ENCODE results near the gene POLR2J. TPM values are rescaled to one million over a fixed set of nuclear protein-coding genes. Genes with fewer than 3 reads are reported as not detected.
A peak's percentile ranks its signal among the peaks of the same experiment; 100 is the strongest.
"Not testable (repeated sequence)": the region's sequence is repeated elsewhere in the genome, so short reads cannot be mapped to it uniquely, and the experiment has no call there.

POLR2J gene
- total RNA-seq (2014; rRNA removed; shearing (Covaris generic)) = 42.4 and 43.0 TPM in 2 replicates
- polyA plus RNA-seq (2014; cell fraction: nucleus; rRNA removed) = 21.4 and 22.9 TPM in 2 replicates

- DNase-seq (ENCODE audit: extremely low read depth, low read depth) = peak; percentile 63
These were observed at the start of gene POLR2J for GRCh38 chr7:102478314-102479208. TSS of gene POLR2J (minus strand) at chr7:102478922. CDS start at chr7:102478860, 62 bp downstream.

- not testable (repeated sequence) for DNase-seq (ENCODE audit: extremely low read depth, low read depth)
These were observed 49.4 kb upstream of the POLR2J start for GRCh38 chr7:102527822-102528793.

- not testable (repeated sequence) for DNase-seq (ENCODE audit: extremely low read depth, low read depth)
These were observed 48.5 kb upstream of the POLR2J start for GRCh38 chr7:102527182-102527581.

- DNase-seq (ENCODE audit: extremely low read depth, low read depth) = not testable (repeated sequence)
These were observed 46.1 kb upstream of the POLR2J start for GRCh38 chr7:102524803-102525202.

GRCh38 chr7:102520797-102521196 lies 42.1 kb upstream of the POLR2J start:
- DNase-seq (ENCODE audit: extremely low read depth, low read depth) = not testable (repeated sequence)

- DNase-seq (ENCODE audit: extremely low read depth, low read depth) = not testable (repeated sequence)
These were observed 38.9 kb upstream of the POLR2J start, which contains the start of gene RASA4B for GRCh38 chr7:102517550-102518147. TSS of gene RASA4B (minus strand) at chr7:102517777. CDS start at chr7:102517710, 67 bp downstream.

- DNase-seq (ENCODE audit: extremely low read depth, low read depth) = not testable (repeated sequence)
These were observed 38.2 kb upstream of the POLR2J start for GRCh38 chr7:102516951-102517350.

- DNase-seq (ENCODE audit: extremely low read depth, low read depth) = not testable (repeated sequence)
These were observed 37.2 kb upstream of the POLR2J start for GRCh38 chr7:102515889-102516288.

- DNase-seq (ENCODE audit: extremely low read depth, low read depth) = not testable (repeated sequence)
These were observed 36.4 kb upstream of the POLR2J start for GRCh38 chr7:102514881-102515721.

- not testable (repeated sequence) for DNase-seq (ENCODE audit: extremely low read depth, low read depth)
These were observed 34.0 kb upstream of the POLR2J start for GRCh38 chr7:102512642-102513221.

- not testable (repeated sequence) for DNase-seq (ENCODE audit: extremely low read depth, low read depth)
These were observed 33.3 kb upstream of the POLR2J start for GRCh38 chr7:102511860-102512522.

- not testable (repeated sequence) for DNase-seq (ENCODE audit: extremely low read depth, low read depth)
These were observed 31.9 kb upstream of the POLR2J start for GRCh38 chr7:102510575-102510974.

GRCh38 chr7:102507410-102508088 lies 28.8 kb upstream of the POLR2J start:
- DNase-seq (ENCODE audit: extremely low read depth, low read depth) = not testable (repeated sequence)

- not testable (repeated sequence) for DNase-seq (ENCODE audit: extremely low read depth, low read depth)
These were observed 26.8 kb upstream of the POLR2J start for GRCh38 chr7:102505298-102506185.

- not testable (repeated sequence) for DNase-seq (ENCODE audit: extremely low read depth, low read depth)
These were observed 24.4 kb upstream of the POLR2J start for GRCh38 chr7:102503141-102503540.

GRCh38 chr7:102498321-102498720 lies 19.6 kb upstream of the POLR2J start:
- DNase-seq (ENCODE audit: extremely low read depth, low read depth) = not testable (repeated sequence)

- not testable (repeated sequence) for DNase-seq (ENCODE audit: extremely low read depth, low read depth)
These were observed 18.6 kb upstream of the POLR2J start for GRCh38 chr7:102497308-102497707.
